ENCODE data around the gene THOP1. TPM values are rescaled to one million over a fixed set of nuclear protein-coding genes. Genes with fewer than 3 reads are reported as not detected.

THOP1 gene
- total and polyA plus RNA-seq, 8 donors: 37.6 to 65.3 (median 46.1) TPM

GRCh38 chr19:2804156-2805004, 19.1 kb downstream of the THOP1 start:
- intact Hi-C loops (cut with DNase I): no loop called here
- Histone ChIP-seq H3K9me3 (no peaks in the 10 kb centered on the region), H3K4me3 (no peak overlapping the region), H3K27me3 (no peaks in the 10 kb centered on the region), H3K36me3 (peaks cover 0 to 89% of the 10 kb centered on the region in 2 donors), H3K27ac (no peak overlapping the region), H3K4me1 (no peaks in the 10 kb centered on the region)
- TF ChIP-seq, protein P1, sequence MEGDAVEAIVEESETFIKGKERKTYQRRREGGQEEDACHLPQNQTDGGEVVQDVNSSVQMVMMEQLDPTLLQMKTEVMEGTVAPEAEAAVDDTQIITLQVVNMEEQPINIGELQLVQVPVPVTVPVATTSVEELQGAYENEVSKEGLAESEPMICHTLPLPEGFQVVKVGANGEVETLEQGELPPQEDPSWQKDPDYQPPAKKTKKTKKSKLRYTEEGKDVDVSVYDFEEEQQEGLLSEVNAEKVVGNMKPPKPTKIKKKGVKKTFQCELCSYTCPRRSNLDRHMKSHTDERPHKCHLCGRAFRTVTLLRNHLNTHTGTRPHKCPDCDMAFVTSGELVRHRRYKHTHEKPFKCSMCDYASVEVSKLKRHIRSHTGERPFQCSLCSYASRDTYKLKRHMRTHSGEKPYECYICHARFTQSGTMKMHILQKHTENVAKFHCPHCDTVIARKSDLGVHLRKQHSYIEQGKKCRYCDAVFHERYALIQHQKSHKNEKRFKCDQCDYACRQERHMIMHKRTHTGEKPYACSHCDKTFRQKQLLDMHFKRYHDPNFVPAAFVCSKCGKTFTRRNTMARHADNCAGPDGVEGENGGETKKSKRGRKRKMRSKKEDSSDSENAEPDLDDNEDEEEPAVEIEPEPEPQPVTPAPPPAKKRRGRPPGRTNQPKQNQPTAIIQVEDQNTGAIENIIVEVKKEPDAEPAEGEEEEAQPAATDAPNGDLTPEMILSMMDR (IDR thresholded peaks at IDR 0.05): no peak
- ATAC-seq (no peak), DNase-seq (peak in 1 of 4 donors; percentile 57)

GRCh38 chr19:2805261-2805900, 20.1 kb downstream of the THOP1 start:
- peak in 1 of 4 donors; percentile 40 for DNase-seq
- peaks cover 0 to 89% of the 10 kb centered on the region in 2 donors for H3K36me3 ChIP-seq

DNA sequence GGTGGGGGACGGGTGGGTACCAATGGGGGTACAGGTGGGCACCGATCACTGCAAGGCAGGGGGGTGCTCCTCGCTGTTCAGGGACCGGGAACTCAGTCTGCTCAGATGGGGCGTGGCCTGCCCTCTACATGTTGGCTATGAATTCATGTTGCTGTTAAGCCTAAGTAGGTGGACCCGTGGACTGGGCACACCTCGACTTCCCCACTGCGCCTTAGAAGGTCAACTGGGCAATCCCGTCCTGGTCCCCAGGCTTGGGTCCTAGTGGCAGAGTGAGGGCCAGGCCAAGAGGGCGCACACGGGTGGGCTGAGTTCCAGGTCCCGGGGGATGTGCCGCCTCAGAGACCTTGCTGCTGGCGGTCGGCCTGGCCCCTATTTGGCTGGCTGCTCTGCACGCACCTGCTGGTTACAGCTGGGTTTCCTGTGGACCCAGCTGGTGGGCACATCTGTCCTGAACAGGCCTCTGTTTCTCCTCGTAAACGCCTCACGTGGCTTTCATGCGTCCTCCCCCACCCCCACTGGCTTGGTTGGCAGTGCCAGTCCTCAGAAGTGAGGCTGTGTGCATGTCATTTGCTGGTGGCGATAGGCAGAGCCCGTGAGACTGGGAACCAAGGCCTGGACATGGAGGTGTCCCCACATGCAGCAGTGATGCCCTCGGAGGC, 20.8 kb downstream of the THOP1 start:
- peak in 1 of 4 donors; percentile 61 for DNase-seq
- no peak for ATAC-seq
- Histone ChIP-seq H3K36me3 (peaks cover 0 to 89% of the 10 kb centered on the region in 2 donors), H3K4me1 (no peaks in the 10 kb centered on the region), H3K4me3 (no peak overlapping the region), H3K9me3 (no peaks in the 10 kb centered on the region), H3K27ac (no peak overlapping the region), H3K27me3 (no peaks in the 10 kb centered on the region)
- TF ChIP-seq, protein P1 (IDR thresholded peaks at IDR 0.05): no peak
- intact Hi-C loops (cut with DNase I): no loop called here

More at GRCh38 chr19:2805261-2805900, 20.1 kb downstream of the THOP1 start:
- intact Hi-C loops (cut with DNase I): no loop called here
- H3K27ac ChIP-seq: no peak overlapping the region
- H3K4me1 ChIP-seq: no peaks in the 10 kb centered on the region
- no peaks in the 10 kb centered on the region for H3K27me3 ChIP-seq
- TF ChIP-seq, protein P1 (IDR thresholded peaks at IDR 0.05): no peak
- ATAC-seq: no peak
- no peak overlapping the region for H3K4me3 ChIP-seq
- H3K9me3 ChIP-seq: no peaks in the 10 kb centered on the region

DNA sequence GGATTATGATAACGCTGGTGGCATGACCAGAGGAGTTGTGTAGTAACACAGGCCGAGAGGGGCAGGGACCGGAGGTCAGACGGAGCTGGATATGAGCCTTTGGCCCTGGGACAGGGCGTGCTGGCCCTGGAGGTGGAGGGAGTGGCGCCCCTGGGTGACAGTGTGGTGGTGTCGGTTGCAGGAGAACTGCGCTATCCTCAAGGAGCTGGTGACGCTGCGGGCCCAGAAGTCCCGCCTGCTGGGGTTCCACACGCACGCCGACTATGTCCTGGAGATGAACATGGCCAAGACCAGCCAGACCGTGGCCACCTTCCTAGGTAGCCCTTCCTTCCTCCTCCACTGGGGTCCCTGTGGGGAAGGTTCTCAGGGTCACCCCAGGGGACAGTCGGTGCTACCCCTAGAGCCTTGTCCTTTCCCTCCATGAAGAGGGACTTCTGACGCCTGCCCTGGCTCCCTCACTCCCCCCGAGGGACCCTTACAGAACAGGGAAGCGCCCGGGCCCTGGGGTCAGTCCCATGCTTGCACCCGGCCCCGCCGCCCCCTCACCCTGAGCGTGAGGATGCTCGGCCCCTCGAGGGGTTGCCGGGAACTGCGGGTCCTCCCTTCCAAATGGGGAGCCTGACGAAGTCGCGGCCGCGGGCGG, 21.6 kb downstream of the THOP1 start:
- Histone ChIP-seq H3K9me3 (no peaks in the 10 kb centered on the region), H3K36me3 (peaks cover 0 to 90% of the 10 kb centered on the region in 2 donors), H3K4me1 (no peaks in the 10 kb centered on the region), H3K27ac (no peak overlapping the region), H3K27me3 (no peaks in the 10 kb centered on the region), H3K4me3 (no peak overlapping the region)
- TF ChIP-seq, protein P1 (IDR thresholded peaks at IDR 0.05): no peak
- DNase-seq (peak in 1 of 4 donors; percentile 60), ATAC-seq (no peak)
- intact Hi-C loops (cut with DNase I): no loop called here
